Renal pelvis (tissue), 4 donors: ENCODE measurements around the gene SLC35F3. TPM values are rescaled to one million over a fixed set of nuclear protein-coding genes. Genes with fewer than 3 reads are reported as not detected.
"Not testable (repeated sequence)": the region's sequence is repeated elsewhere in the genome, so short reads cannot be mapped to it uniquely, and the experiment has no call there.

ENCODE experiments used
- DNase-seq: peaks from one replicate; pipeline ENCODE4 v3.0.0-alpha.2; 2013
- polyA plus RNA-seq, 3 donors: library from polyadenylated mRNA; unstranded; fragments of 120-200 nt; gene quantifications; one replicate each; pipeline ENCODE4 v1.2.1, GENCODE V29; 2013; ENCODE audit not compliant: insufficient read length in 3 of 3

Gene SLC35F3
- polyA plus RNA-seq, 3 donors: 0.31 to 0.51 (median 0.49) TPM

GRCh38 chr1:234221601-234222000 lies 317.1 kb downstream of the SLC35F3 start:
- DNase-seq: no peak

- no peak for DNase-seq
Measured at GRCh38 chr1:234222561-234223280, 318.2 kb downstream of the SLC35F3 start.

GRCh38 chr1:234226113-234226818 lies 321.8 kb downstream of the SLC35F3 start:
- DNase-seq: no peak

- no peak for DNase-seq
Measured at GRCh38 chr1:234226819-234227165, 322.3 kb downstream of the SLC35F3 start.

DNA sequence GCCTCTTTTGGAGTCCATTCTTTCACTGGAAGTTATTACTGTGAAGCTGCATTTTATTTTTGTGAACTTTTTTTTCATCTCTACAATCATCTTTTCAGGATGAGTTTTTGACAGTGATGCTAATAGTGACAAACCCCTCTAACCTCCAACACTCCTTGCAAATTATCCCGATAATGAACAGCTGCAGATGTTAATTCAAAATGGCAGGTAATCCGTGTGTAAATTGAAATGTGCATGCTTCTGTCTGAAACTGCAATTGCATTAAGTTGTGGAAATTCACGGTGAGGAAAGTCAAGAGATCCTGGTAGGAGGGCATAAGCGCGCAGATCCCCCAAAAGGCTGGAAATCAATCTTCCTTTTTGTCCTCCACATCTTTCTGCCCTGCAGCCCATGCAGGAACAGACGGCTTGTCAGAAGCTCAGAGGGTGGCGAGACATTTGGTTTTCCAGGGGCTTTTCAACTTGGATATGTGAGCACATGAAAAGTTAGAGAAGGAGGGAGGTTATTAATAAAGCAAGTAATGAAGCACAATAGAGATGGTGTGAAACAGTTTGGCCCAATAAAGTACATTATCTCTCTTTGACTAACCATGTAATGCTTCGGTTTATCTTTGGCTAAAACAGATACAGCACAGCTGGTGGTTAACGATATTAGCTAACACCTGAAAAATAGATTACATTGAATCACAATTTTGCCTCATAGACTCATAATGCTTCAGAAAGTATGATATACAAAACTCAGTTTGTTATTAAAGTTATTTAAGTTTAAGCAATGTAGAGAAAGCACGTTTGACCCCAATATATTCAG lies 325.3 kb downstream of the SLC35F3 start:
- DNase-seq: no peak

- DNase-seq: no peak
Measured at GRCh38 chr1:234230414-234230862, 326.0 kb downstream of the SLC35F3 start.

- no peak for DNase-seq
Measured at GRCh38 chr1:234231061-234231892, 326.8 kb downstream of the SLC35F3 start.

- no peak for DNase-seq
Measured at GRCh38 chr1:234231893-234232276, 327.4 kb downstream of the SLC35F3 start.

GRCh38 chr1:234234199-234234598 lies 329.7 kb downstream of the SLC35F3 start:
- no peak for DNase-seq

GRCh38 chr1:234235434-234235881 lies 331.0 kb downstream of the SLC35F3 start:
- no peak for DNase-seq

- DNase-seq: no peak
Measured at GRCh38 chr1:234237393-234237792, 332.9 kb downstream of the SLC35F3 start.

GRCh38 chr1:234238060-234238459 lies 333.6 kb downstream of the SLC35F3 start:
- DNase-seq: no peak

DNA sequence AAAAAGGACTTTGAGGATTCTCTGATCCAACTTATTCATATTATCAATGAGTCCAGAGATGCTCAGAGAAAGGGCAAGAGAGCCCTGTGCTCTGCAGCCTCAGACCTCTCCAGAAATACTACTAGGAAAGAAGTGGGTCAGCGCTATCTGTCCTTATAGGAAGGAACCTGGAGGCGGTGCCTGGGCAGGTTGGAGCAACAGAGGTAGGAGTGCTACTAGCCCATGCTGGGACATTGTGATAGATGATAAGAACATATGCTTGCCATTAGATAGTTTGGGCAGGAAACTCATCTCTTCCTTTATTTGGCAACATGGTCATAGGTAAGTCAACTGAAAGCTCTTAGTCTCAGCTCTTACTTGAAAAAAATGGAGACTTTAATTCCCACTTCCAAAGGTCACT lies 335.0 kb downstream of the SLC35F3 start:
- DNase-seq: no peak

DNA sequence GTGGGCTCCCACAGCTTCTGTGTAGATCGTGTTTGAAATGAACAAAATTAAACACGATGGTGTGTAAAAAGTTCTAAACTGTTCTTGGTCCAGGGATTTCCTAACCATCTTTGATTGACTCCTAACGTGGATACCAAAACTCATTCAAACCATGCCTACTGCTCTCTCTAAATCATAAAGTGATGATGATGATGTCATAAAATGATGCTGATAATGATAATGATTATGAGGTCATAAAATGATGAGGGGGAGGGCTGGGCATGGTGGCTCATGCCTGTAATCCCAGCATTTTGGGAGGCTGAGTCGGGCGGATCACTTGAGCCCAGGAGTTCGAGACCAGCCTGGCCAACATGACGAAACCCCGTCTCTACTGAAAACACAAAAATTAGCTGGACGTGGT lies 335.5 kb downstream of the SLC35F3 start:
- no peak for DNase-seq

- no peak for DNase-seq
Measured at GRCh38 chr1:234240680-234241079, 336.2 kb downstream of the SLC35F3 start.

DNA sequence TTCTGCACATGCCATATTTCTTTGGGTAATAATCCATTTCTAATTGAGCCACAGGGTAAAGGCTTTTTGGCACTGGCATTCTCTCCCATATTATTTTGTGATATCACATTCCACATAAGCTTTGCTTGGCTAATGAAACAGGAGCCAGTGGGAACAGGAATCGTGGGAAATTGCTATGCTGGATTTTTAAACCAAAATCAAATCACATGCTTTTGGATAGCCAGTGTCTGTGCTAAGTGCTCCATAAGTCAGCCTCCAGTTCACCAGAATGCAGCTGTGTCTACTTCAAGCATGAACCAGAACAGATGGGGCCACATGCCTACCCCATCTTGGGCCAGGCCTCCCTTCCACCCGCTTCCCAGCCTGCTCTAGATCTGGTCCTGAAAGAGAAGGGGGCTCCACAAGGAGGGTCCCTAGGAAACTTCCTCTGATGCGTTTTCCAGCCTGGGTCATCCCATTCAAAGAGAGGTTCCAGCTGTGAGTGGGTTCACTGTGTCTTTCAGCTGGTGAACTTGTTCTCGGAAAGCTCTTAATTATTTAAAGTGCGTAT lies 337.5 kb downstream of the SLC35F3 start:
- DNase-seq: no peak

DNA sequence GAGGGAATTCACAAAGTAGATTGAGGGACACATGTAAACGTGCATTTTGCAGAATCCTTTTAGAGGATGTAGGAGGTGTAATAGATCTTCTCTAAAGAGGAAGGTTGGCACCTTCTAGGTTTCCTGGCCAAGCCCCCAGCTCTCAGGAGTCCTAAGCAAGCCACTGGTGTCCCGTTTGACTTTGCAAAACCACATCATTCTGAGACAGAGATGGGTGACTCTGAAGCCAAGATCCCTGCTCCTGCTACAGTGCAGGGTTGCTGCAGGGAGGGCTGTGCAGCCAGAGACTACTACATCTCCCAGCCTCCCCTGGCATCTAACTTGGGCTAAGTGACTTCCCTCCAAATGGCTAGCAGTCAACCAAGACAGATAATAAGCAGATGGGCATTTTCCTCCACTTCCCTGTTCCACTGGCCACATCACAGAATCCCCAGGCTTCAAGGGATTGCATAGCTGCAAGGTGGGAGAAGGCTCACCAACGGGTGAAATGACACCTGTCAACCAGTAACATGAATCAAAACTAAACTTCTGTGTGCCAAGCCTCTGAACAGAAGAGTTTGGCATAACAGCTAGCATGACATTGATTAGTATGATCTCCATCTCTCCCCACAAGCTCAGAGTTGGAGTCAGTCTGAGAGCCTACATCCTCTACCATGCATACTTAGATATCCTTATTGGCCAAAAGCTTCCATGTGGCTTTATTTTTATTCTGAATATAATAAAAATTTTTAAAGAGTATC lies 339.2 kb downstream of the SLC35F3 start:
- DNase-seq: no peak

DNA sequence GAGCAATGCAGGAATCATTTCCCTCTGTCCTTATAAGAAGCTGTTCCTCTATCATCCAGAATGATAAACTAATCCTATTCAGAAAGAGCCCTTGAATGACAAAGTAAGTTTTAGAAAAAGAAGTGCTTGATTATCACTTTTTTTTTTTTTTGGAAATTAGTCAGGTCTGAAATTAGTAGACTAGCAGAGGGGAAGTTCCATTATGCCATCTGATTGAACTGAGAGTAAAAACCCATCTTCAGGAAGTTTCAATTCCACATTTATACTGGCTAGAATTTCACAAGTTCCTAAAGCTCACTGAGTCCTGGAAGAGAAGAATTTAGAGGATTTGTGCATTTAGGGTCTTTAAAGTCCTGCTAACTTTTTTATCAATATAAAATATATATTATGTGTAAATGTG lies 340.0 kb downstream of the SLC35F3 start:
- no peak for DNase-seq

DNA sequence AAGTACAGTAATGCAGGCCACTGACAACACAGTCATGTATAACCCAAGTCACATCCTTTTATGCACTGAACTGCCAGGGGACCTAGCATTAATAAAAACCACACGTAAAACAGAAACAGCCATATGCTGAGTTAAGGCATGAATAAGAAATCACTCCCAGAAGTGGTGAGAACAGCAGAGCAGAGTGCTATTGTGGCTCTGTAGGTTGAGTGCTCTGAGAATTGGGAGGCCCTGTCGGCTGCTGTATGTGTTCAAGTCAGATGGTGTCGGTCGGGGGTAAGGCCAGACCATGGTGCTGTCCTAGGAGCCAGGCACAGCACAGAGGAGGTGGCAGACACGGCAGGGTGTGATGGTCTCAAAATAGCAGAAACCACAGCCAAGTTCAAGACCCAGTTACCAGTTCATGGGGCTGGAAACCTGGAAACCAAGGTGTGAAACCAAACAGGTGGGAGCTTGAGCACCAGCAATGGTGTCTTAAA lies 342.2 kb downstream of the SLC35F3 start:
- DNase-seq: no peak

DNA sequence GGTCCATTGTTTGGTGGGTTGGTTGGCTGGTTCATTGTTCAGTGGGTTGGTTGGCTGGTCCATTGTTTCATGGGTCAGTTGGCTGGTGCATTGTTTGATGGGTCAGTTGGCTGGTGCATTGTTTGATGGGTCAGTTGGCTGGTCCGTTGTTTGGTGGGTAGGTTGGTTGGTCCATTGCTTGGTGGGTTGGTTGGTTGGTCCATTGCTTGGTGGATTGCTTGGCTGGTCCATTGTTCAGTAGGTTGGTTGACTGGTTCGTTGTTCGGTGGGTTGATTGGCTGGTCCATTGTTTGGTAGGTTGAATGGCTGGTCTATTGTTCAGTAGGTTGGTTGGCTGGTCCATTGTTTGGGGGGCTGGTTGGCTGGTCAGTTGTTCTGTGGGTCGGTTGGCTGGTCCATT lies 343.3 kb downstream of the SLC35F3 start:
- not testable (repeated sequence) for DNase-seq

DNA sequence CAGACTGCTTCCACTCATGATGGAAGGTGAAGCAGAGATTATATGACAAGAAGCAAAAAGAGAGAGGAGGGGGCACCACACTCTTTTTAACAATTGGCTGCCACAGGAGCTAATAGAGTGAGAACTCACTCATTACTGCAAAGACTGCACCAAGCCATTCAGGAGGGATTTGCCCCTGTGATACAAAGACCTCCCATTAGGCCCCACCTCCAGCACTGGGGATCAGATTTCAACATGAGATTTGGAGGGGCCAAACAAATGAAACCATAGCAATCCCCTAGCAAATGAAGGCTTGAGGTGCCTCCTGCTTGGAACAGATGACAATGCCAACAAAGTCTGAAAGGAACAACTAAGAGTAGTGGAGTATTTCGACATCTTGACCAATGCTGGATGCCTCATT lies 346.3 kb downstream of the SLC35F3 start:
- no peak for DNase-seq
